Measurements from ENCODE around the gene FOXF1.

The FOXF1 gene

DNA sequence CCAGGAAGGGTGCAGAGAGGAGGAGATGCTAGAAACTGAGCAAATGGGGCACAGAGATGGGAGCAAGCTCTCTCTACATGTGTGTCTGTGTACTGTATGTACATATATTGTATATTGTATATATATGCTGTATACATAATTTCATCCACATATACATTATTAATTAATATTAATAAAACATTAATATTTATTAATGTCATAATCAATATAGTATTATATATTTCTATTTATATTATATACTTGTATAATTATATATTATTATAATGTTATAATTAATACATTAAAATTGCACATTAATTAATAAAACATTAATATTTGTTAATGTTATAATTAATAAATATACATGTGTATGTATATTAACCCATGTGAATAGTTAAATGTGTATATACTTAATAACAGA, 31.5 kb upstream of the FOXF1 start:
- DNase-seq (ENCODE audit: extremely low spot score): no peak
- POLR2A ChIA-PET: no interaction called here
- TF ChIP-seq CTCF (IDR thresholded peaks at IDR 0.05; ENCODE audit: control extremely low read depth, extremely low read depth, low read depth, missing control alignments): no peak
- CTCF ChIA-PET: no interaction called here

- TF ChIP-seq CTCF (IDR thresholded peaks at IDR 0.05; ENCODE audit: control extremely low read depth, extremely low read depth, low read depth, missing control alignments): no peak
- CTCF ChIA-PET: no interaction called here
- DNase-seq (ENCODE audit: extremely low spot score): no peak
- POLR2A ChIA-PET: no interaction called here
Measured at GRCh38 chr16:86479419-86479818, 30.9 kb upstream of the FOXF1 start.

GRCh38 chr16:86480444-86480843, 29.9 kb upstream of the FOXF1 start:
- no peak for DNase-seq (ENCODE audit: extremely low spot score)
- ChIA-PET POLR2A (no interaction called here), CTCF (no interaction called here)
- no peak for TF ChIP-seq CTCF (IDR thresholded peaks at IDR 0.05; ENCODE audit: control extremely low read depth, extremely low read depth, low read depth, missing control alignments)

DNA sequence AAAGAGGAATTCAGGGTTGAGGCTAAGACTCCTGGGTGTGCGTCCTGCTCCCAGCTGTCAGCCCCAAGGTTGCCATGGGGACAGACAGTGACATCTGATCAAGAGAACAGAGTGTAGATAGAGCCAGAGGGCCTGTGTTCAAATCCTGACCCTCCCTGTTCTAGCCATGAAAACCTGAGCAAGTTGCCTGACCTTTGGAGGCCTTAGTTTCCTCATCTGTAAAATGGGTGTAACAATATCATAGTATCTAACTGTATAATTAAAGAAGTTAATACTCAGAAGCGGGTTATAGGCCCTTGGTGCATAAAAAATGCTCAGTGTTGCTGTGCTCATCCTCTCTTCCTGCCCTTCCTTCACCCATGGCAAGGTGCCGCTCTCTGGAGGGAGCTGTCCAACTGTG, 28.7 kb upstream of the FOXF1 start:
- no peak for DNase-seq (ENCODE audit: extremely low spot score)
- CTCF ChIA-PET: no interaction called here
- POLR2A ChIA-PET: no interaction called here
- TF ChIP-seq CTCF (IDR thresholded peaks at IDR 0.05; ENCODE audit: control extremely low read depth, extremely low read depth, low read depth, missing control alignments): no peak

DNA sequence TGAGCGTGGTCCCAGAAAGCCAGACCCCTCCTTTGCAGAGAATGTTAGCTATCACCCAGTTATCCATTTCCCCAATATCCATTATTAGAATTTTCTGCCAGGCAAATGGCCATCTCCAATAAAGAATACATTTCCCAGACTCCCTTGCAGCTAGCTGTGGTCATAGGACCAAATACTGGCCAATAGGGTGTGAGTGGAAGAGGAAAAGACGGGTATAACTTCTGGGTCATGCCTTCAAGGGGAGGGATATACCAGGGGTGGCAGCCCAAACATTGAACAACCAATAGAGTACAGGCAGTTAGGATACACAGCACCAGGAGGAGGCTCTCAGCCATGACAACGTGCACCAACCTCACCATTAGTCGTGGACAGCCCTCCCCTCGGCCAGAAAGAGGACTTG, 26.1 kb upstream of the FOXF1 start:
- TF ChIP-seq CTCF (IDR thresholded peaks at IDR 0.05; ENCODE audit: control extremely low read depth, extremely low read depth, low read depth, missing control alignments): no peak
- DNase-seq (ENCODE audit: extremely low spot score): no peak
- ChIA-PET POLR2A (no interaction called here), CTCF (no interaction called here)

- TF ChIP-seq CTCF (IDR thresholded peaks at IDR 0.05; ENCODE audit: control extremely low read depth, extremely low read depth, low read depth, missing control alignments): no peak
- POLR2A ChIA-PET: no interaction called here
- DNase-seq (ENCODE audit: extremely low spot score): no peak
- CTCF ChIA-PET: no interaction called here
Measured at GRCh38 chr16:86485746-86486145, 24.6 kb upstream of the FOXF1 start.

All from GM10248 (cell line).